HTR-8/SVneo (cell line): ENCODE measurements around the gene METTL26.

Source experiments
- DNase-seq: peaks from one replicate; pipeline ENCODE4 v3.0.0; 2011; ENCODE audit warnings: low spot score, mixed read lengths; ENCODE audit not compliant: insufficient read length
- FAIRE-seq: peaks from 2 replicates; lab custom pipeline; 2011; peaks lifted over from hg19 to GRCh38; lab: Jason Lieb, UNC

Gene METTL26

GRCh38 chr16:627454-628239 is 8.5 kb downstream of the METTL26 start:
- DNase-seq (no peak), FAIRE-seq (no peak)

GRCh38 chr16:626787-627453 is 9.2 kb downstream of the METTL26 start:
- DNase-seq: peak; percentile 93
- no peak for FAIRE-seq

- no peak for FAIRE-seq
- DNase-seq: no peak
These were observed 9.9 kb downstream of the METTL26 start for GRCh38 chr16:625977-626765.

GRCh38 chr16:625117-625976 is 10.8 kb downstream of the METTL26 start:
- DNase-seq: no peak
- FAIRE-seq: no peak

GRCh38 chr16:624526-625070 is 11.5 kb downstream of the METTL26 start:
- DNase-seq (no peak), FAIRE-seq (no peak)

GRCh38 chr16:622920-623280 is 13.2 kb downstream of the METTL26 start:
- FAIRE-seq (no peak), DNase-seq (no peak)

GRCh38 chr16:621526-622105 is 14.5 kb downstream of the METTL26 start:
- DNase-seq (no peak), FAIRE-seq (no peak)

GRCh38 chr16:620700-621525 is 15.2 kb downstream of the METTL26 start:
- no peak for DNase-seq
- FAIRE-seq: no peak

GRCh38 chr16:619476-620100 is 16.5 kb downstream of the METTL26 start:
- FAIRE-seq: no peak
- DNase-seq: no peak

- DNase-seq (no peak), FAIRE-seq (no peak)
These were observed 18.2 kb downstream of the METTL26 start for GRCh38 chr16:617855-618254.

- FAIRE-seq (no peak), DNase-seq (no peak)
These were observed 19.1 kb downstream of the METTL26 start for GRCh38 chr16:616733-617586.

GRCh38 chr16:615122-615521 is 21.0 kb downstream of the METTL26 start:
- FAIRE-seq (no peak), DNase-seq (no peak)

- no peak for DNase-seq
- FAIRE-seq: no peak
These were observed 25.4 kb downstream of the METTL26 start for GRCh38 chr16:610513-611381.

- FAIRE-seq (no peak), DNase-seq (no peak)
These were observed 26.1 kb downstream of the METTL26 start for GRCh38 chr16:609984-610383.

GRCh38 chr16:609316-609715 is 26.8 kb downstream of the METTL26 start:
- DNase-seq: no peak
- no peak for FAIRE-seq

GRCh38 chr16:608019-608418 is 28.1 kb downstream of the METTL26 start:
- no peak for DNase-seq
- FAIRE-seq: no peak
